HL-60 (cell line): ENCODE data around the gene HPSE2.
A peak's percentile ranks its signal among the peaks of the same experiment; 100 is the strongest.

Source experiments
- DNase-seq, 2 experiments: peaks; one replicate each; pipeline ENCODE4 v3.0.0-alpha.2; 2010 to 2020; ENCODE audit warnings: low read depth in 1 of 2, low spot score in 1 of 2
- H3K27ac ChIP-seq: fragments of 250-450 bp; sonication (Bioruptor Pico); replicated peaks from 2 replicates; pipeline ENCODE4 v1.5.1; 2020; ENCODE audit warnings: mild to moderate bottlenecking, moderate library complexity
- H3K27me3 ChIP-seq: fragments of 250-450 bp; sonication (Bioruptor Pico); 2 replicates; pipeline ENCODE4 v1.5.1; 2021; ENCODE audit warnings: mild to moderate bottlenecking, moderate library complexity; ENCODE audit not compliant: insufficient read depth, poor library complexity, severe bottlenecking
- H3K4me3 ChIP-seq: replicated peaks from 2 replicates; pipeline ENCODE4 v1.5.1; 2011; ENCODE audit warnings: mild to moderate bottlenecking, control low read depth, low read length; ENCODE audit not compliant: insufficient read depth
- GABPA ChIP-seq: IDR thresholded peaks from 2 replicates; pipeline ENCODE4 v1.6.1; 2012; ENCODE audit warnings: low read depth
- POLR2AphosphoS5 ChIP-seq: IDR thresholded peaks from 2 replicates; pipeline ENCODE4 v1.6.1; 2012; ENCODE audit warnings: low read depth
- REST ChIP-seq: IDR thresholded peaks from 2 replicates; pipeline ENCODE4 v1.6.1; 2012; ENCODE audit warnings: low read depth; ENCODE audit not compliant: insufficient replicate concordance
- SPI1 ChIP-seq: IDR thresholded peaks from 2 replicates; pipeline ENCODE4 v1.6.1; 2012; ENCODE audit warnings: low read depth, mild to moderate bottlenecking, borderline replicate concordance
- TF ChIP-seq, protein P1 (sequence below): IDR thresholded peaks from one replicate; pipeline ENCODE4 v1.5.1; 2011; ENCODE audit warnings: low read length, control low read depth, inconsistent platforms; ENCODE audit not compliant: insufficient read depth

Gene HPSE2

GRCh38 chr10:98492763-98493162, 742.9 kb downstream of the HPSE2 start:
- no peak for TF ChIP-seq GABPA
- TF ChIP-seq, protein P1, sequence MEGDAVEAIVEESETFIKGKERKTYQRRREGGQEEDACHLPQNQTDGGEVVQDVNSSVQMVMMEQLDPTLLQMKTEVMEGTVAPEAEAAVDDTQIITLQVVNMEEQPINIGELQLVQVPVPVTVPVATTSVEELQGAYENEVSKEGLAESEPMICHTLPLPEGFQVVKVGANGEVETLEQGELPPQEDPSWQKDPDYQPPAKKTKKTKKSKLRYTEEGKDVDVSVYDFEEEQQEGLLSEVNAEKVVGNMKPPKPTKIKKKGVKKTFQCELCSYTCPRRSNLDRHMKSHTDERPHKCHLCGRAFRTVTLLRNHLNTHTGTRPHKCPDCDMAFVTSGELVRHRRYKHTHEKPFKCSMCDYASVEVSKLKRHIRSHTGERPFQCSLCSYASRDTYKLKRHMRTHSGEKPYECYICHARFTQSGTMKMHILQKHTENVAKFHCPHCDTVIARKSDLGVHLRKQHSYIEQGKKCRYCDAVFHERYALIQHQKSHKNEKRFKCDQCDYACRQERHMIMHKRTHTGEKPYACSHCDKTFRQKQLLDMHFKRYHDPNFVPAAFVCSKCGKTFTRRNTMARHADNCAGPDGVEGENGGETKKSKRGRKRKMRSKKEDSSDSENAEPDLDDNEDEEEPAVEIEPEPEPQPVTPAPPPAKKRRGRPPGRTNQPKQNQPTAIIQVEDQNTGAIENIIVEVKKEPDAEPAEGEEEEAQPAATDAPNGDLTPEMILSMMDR: no peak
- DNase-seq: no peak
- H3K27ac ChIP-seq: no peak overlapping the region
- H3K4me3 ChIP-seq: no peak overlapping the region
- no peaks in the 10 kb centered on the region for H3K27me3 ChIP-seq

GRCh38 chr10:98489561-98490481, 745.8 kb downstream of the HPSE2 start:
- Histone ChIP-seq H3K27ac (no peak overlapping the region), H3K4me3 (no peak overlapping the region), H3K27me3 (no peaks in the 10 kb centered on the region)
- TF ChIP-seq SPI1: no peak
- no peak for TF ChIP-seq POLR2AphosphoS5
- no peak for TF ChIP-seq GABPA
- TF ChIP-seq, protein P1: no peak
- no peak for TF ChIP-seq REST
- no peak for DNase-seq

- peak in 1 of 2 experiments; percentile 6 for DNase-seq
- no peak overlapping the region for H3K27ac ChIP-seq
- H3K4me3 ChIP-seq: no peak overlapping the region
- H3K27me3 ChIP-seq: no peaks in the 10 kb centered on the region
- TF ChIP-seq REST (no peak), POLR2AphosphoS5 (no peak), GABPA (no peak), SPI1 (no peak)
- TF ChIP-seq, protein P1: no peak
Measured at GRCh38 chr10:98488669-98489430, 746.8 kb downstream of the HPSE2 start.
